Kidney (tissue), 14 donors: ENCODE measurements around the gene ACTMAP. TPM values are rescaled to one million over a fixed set of nuclear protein-coding genes. Genes with fewer than 3 reads are reported as not detected.

Experiments used
- DNase-seq, 5 donors: peaks; one replicate each; pipeline ENCODE4 v3.0.0-alpha.2; 2013 to 2020
- FAIRE-seq: peaks from 2 replicates; lab custom pipeline; 2012; peaks lifted over from hg19 to GRCh38; lab: Jason Lieb, UNC
- H3K27ac ChIP-seq, 2 donors: one replicate each; pipeline ENCODE4 v1.7.0; 2013; ENCODE audit warnings: low read depth in 2 of 2, low read length in 2 of 2, inconsistent platforms in 1 of 2
- H3K27me3 ChIP-seq: one replicate; pipeline ENCODE4 v1.7.1; 2013; ENCODE audit warnings: low read length, inconsistent platforms; ENCODE audit not compliant: control insufficient read depth, insufficient read depth
- H3K36me3 ChIP-seq, 3 donors: one replicate each; pipeline versions ENCODE4 v1.7.0 to v1.7.1; 2013; ENCODE audit warnings: low read length in 3 of 3, control low read depth in 1 of 3, inconsistent platforms in 1 of 3; ENCODE audit not compliant: insufficient read depth in 3 of 3, control insufficient read depth in 2 of 3
- H3K4me1 ChIP-seq, 3 donors: one replicate each; pipeline versions ENCODE4 v1.7.0 to v1.7.1; 2013; ENCODE audit warnings: low read length in 3 of 3, inconsistent platforms in 1 of 3, low read depth in 1 of 3; ENCODE audit not compliant: control insufficient read depth in 2 of 3, insufficient read depth in 2 of 3
- H3K4me3 ChIP-seq, 3 donors: one replicate each; pipeline versions ENCODE4 v1.7.0 to v1.8.1; 2013; ENCODE audit warnings: low read length in 3 of 3, control low read depth in 1 of 3, inconsistent platforms in 1 of 3
- H3K9ac ChIP-seq, 3 donors: one replicate each; pipeline versions ENCODE4 v1.7.0 to v1.7.1; 2013; ENCODE audit warnings: low read length in 3 of 3, control low read depth in 1 of 3, inconsistent platforms in 1 of 3
- H3K9me3 ChIP-seq, 3 donors: one replicate each; pipeline versions ENCODE4 v1.7.0 to v1.7.1; 2013; ENCODE audit warnings: low read length in 3 of 3, control low read depth in 1 of 3, inconsistent platforms in 1 of 3; ENCODE audit not compliant: control insufficient read depth in 2 of 3, insufficient read depth in 1 of 3
- intact Hi-C: fragments of 100-400 bp; cut with DNase I; formaldehyde crosslinking; loops from one replicate; pipeline ENCODE4 v1.11.1; 2022
- polyA plus RNA-seq: library from polyadenylated mRNA; stranded (reverse); fragments of 350-450 nt; fragmentation: Illumina TruSeq; extraction: RNeasy Lipid Tissue Mini Kit (QIAGEN cat#74804); gene quantifications from one replicate; pipeline ENCODE4 v1.2.3, GENCODE V29; 2014; ENCODE audit warnings: low read depth, low replicate concordance; ENCODE audit not compliant: insufficient read depth
- total RNA-seq: library from RNA; stranded (reverse); fragmentation: NEBNext Ultra II Directional; extraction: Animal tissue kit (Norgen Biotek cat#: 25700); gene quantifications from one replicate; pipeline ENCODE4 v1.2.1, GENCODE V29; 2021
- TF ChIP-seq, protein P1 (sequence below): IDR thresholded peaks from 3 replicates; pipeline ENCODE4 v1.5.1; 2012; ENCODE audit warnings: mild to moderate bottlenecking, moderate library complexity, borderline replicate concordance; ENCODE audit not compliant: insufficient read depth; ENCODE audit errors: extremely low read depth
- donor health status: control.
- donor health status: control.
- donor health status: control.
- donor health status: control.
- donor health status: control.
- donor health status: DM: yes; HTN: yes; CAD: no.
- donor health status: Normal renal cell carcinoma (clear cell type).

The ACTMAP gene
- total and polyA plus RNA-seq, 2 donors from 2014 or later, result 8.7 to 8.9 TPM

DNA sequence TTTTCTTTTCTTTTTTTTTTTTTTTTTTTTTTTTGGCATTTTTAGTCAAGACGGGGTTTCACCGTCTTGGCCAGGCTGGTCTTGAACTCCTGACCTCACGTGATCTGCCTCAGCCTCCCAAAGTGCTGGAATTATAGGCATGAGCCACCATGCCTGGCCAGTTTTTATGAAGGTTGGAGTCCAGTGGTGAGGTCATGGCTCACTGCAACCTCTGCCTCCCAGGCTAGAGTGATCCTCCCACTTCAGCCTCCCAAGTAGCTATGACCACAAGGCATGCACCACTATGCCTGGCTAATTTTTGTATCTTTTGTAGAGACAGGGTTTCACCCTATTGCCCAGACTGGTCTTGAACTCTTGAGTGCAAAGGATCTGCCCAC, 5.0 kb upstream of the ACTMAP start:
- H3K36me3 ChIP-seq, result peaks cover 6 to 22% (median 16%) of the 10 kb centered on the region in 3 donors
- intact Hi-C loops, result no loop called here
- peaks cover 3 to 13% (median 6%) of the 10 kb centered on the region in 3 donors for H3K4me1 ChIP-seq
- H3K27ac ChIP-seq, result no peak overlapping the region
- H3K27me3 ChIP-seq, result no peaks in the 10 kb centered on the region
- no peak overlapping the region for H3K9ac ChIP-seq
- TF ChIP-seq, protein P1, sequence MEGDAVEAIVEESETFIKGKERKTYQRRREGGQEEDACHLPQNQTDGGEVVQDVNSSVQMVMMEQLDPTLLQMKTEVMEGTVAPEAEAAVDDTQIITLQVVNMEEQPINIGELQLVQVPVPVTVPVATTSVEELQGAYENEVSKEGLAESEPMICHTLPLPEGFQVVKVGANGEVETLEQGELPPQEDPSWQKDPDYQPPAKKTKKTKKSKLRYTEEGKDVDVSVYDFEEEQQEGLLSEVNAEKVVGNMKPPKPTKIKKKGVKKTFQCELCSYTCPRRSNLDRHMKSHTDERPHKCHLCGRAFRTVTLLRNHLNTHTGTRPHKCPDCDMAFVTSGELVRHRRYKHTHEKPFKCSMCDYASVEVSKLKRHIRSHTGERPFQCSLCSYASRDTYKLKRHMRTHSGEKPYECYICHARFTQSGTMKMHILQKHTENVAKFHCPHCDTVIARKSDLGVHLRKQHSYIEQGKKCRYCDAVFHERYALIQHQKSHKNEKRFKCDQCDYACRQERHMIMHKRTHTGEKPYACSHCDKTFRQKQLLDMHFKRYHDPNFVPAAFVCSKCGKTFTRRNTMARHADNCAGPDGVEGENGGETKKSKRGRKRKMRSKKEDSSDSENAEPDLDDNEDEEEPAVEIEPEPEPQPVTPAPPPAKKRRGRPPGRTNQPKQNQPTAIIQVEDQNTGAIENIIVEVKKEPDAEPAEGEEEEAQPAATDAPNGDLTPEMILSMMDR, result no peak
- FAIRE-seq, result no peak
- no peak overlapping the region for H3K4me3 ChIP-seq
- no peak for DNase-seq
- no peaks in the 10 kb centered on the region for H3K9me3 ChIP-seq

DNA sequence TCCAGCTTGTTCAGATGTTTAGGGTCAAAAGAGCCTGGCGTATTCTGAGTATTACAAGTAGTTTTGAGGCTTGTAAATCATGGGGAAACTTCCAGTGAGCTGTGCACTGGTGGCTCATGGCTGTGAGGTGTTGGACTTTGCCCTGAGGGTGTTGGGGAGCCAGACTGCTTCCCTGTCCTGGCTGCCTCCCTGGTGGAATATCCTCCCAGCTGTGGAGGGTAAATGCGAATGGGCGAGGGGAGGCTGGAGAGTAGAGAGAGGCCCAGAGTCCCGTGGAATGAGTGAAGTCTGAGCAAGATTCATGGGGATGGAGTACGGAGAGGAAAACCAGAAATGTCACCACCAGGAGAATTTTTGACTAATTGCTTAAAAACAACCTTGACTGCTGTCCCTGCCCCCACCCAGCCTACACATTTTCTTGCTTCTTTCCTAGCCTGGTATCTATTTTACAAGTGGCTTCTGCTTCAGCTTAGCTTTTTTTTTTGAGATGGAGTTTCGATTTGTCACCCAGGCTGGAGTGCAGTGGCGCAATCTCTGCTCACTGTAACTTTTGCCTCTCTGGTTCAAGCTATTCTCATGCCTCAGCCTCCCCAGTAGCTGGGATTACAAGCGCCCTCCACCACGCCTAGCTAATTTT, 4.5 kb upstream of the ACTMAP start:
- Histone ChIP-seq H3K36me3 (peaks cover 6 to 19% (median 15%) of the 10 kb centered on the region in 3 donors), H3K27me3 (no peaks in the 10 kb centered on the region), H3K4me1 (peaks cover 3 to 13% (median 10%) of the 10 kb centered on the region in 3 donors), H3K4me3 (peak overlapping the region in 1 of 3 donors; percentile 1), H3K9ac (no peak overlapping the region), H3K27ac (no peak overlapping the region), H3K9me3 (no peaks in the 10 kb centered on the region)
- no peak for FAIRE-seq
- TF ChIP-seq, protein P1, result no peak
- intact Hi-C loops, result no loop called here
- DNase-seq, result no peak

DNA sequence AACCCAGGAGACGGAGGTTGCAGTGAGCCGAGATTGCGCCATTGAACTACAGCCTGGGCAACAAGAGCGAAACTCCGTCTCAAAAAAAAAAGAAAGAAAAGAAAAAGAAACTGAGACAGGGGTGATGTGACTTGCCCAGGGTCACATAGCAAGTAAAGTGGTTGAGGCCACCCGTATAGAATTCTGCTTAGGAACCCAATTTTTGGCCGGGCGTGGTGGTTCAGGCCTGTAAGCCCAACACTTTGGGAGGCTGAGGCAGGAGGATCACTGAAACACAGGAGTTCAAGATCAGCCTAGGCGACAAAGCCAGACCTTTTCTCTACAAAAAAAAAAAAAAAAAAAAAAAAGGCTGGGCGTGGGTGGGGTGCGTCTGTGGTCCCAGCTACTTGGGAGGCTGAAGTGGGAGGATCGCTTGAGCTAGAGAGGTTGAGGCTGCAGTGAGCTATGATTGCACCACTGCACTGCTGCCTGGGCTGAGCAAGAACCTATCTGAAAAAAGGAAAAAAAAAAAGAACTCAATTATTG, 2.0 kb upstream of the ACTMAP start:
- peaks cover 3 to 20% (median 16%) of the 10 kb centered on the region in 3 donors for H3K4me1 ChIP-seq
- FAIRE-seq, result no peak
- TF ChIP-seq, protein P1, result no peak
- peaks cover 2 to 6% (median 2%) of the 10 kb centered on the region in 3 donors for H3K36me3 ChIP-seq
- H3K9me3 ChIP-seq, result no peaks in the 10 kb centered on the region
- H3K27ac ChIP-seq, result no peak overlapping the region
- H3K9ac ChIP-seq, result peak overlapping the region in 1 of 3 donors; percentile 97
- H3K27me3 ChIP-seq, result no peaks in the 10 kb centered on the region
- H3K4me3 ChIP-seq, result peak overlapping the region in 2 of 3 donors; percentile 52 to 98
- intact Hi-C loops, result no loop called here
- DNase-seq, result no peak
